Fibroblast of the conjunctiva (primary cell): Measurements from ENCODE around the gene OPCML.
"Not testable (repeated sequence)": the region's sequence is repeated elsewhere in the genome, so short reads cannot be mapped to it uniquely, and the experiment has no call there.

Experiments
- DNase-seq: peaks from one replicate; pipeline ENCODE4 v3.0.0-alpha.2; 2010; ENCODE audit warnings: low read depth

The OPCML gene

DNA sequence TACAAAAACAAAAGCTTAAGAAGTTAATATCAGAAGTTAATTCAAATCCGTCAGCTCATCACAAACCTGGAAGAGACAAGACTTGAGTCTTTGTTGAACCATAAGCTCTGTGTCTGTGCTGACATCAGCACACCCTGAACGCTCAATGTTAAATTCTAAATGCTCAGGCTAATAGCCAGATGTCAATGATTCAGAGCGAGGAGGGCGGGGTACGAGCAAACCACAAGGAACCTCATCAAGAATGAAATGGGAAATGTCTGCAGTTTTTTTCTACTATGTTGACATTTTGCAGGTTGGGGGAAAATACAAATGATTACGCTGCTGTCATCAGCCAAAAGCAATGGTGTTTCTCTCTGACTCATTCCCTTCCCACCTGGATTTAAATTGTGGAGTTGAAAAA, 1104.7 kb downstream of the OPCML start:
- no peak for DNase-seq

- no peak for DNase-seq
Observed at GRCh38 chr11:132424433-132424832, 1107.9 kb downstream of the OPCML start.

DNA sequence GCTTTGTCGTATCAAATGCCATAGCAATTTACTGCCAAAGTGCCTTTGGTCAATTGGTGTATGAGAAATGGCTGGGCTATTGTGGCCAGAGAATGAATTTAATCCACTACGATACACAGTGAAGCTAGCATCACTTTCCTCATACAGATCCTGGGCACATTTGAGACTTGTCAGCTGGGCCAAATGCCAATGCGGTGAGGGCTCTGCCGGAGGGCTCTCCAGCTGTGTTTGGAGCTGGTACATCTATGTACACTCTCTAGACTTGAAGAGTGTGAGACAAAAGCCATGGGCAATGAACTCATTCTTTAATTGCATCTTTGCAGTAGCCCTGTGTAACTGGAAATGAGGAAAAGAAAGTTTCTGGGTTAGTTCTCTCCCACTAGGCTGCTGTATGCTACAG, 1109.0 kb downstream of the OPCML start:
- no peak for DNase-seq

- no peak for DNase-seq
Observed at GRCh38 chr11:132422722-132423121, 1109.6 kb downstream of the OPCML start.

- DNase-seq, result no peak
Observed at GRCh38 chr11:132421555-132421954, 1110.7 kb downstream of the OPCML start.

DNA sequence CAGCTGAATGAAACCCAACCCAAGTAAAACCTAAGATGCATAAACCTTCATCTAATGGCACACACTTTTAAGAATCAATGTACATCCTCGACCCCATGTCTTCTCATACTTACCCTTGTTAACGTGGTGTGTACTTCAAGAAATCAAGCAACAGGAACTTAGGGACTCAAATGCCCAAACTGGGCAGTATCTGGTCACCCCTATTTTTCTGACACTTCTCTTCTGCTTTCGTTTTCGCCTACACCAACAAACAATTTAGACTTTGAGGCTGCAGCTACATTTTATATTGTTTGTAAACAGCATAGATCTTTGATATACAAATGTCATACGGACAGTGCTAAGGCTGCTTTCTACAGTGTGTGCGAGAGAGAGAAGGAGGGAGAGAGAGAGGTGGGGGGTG, 1117.8 kb downstream of the OPCML start:
- DNase-seq, result no peak

DNA sequence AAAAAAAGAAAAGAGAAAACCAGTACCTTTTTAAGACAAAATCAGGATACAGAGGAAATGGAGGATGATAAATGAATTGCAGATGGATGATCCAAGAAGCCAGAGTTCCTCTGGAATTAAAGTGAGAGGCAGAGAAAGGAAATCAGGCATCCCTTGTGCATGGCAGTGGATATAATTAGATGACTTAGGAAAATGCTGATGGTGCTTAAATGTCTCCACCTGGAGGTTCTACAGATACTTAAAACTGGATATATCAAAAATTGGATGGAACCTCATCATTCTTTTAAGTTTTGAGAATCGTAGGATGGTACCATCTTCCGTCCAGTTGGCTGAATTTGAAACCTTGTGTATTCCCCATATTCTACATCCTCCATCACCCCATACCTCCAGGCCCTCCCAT, 1121.9 kb downstream of the OPCML start:
- DNase-seq, result no peak

- DNase-seq, result no peak
Observed at GRCh38 chr11:132409573-132410355, 1122.5 kb downstream of the OPCML start.

DNA sequence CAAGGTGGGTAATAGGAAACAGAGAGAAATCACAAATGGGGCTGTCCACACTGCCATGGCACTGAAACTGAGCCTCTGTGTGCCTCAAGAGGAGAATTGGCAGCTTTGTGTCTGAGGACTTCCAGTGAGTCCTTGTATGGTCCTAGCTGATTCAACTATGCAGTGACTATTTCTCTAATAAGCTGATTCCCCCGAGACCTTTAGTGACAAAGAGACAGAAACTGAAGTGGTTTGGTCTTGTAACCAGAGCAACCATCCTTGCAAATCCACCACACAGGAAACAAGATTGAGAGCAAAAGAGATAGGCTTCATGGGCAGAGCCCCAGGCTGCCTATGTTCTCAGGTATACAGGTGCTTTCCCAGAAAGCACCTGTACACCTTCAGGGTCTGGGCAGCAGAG, 1123.4 kb downstream of the OPCML start:
- DNase-seq, result no peak

- no peak for DNase-seq
Observed at GRCh38 chr11:132405728-132406127, 1126.6 kb downstream of the OPCML start.

DNA sequence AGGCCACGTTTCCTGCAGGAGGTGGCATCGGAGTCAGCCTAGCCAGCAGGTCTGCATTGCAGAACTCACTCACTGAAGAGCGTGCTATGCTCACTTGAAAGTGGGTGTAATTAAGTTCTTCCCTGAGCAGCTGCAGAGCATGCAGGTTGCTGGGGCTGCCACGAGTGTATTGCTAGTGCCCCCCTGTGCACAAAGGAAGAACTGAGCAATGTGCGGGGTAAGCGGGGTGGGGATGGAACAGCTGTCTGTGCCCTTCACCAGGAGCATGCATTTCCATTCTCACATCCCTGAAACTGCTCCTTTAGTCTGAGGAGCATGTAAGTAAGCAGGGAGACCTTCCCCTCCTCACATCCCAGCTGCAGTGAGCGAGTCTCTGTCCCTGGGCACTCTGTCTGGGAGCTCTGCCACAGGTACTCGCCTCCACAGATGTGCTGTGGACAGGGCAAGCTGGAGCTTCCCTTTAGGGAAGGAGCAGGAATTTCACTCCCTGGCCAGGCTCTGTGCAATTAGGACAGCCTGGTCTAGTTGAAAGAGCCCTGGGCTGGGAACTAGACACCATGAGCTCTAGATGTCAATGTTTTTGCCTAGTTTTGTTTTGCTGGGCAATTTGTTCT, 1130.1 kb downstream of the OPCML start:
- DNase-seq, result no peak

DNA sequence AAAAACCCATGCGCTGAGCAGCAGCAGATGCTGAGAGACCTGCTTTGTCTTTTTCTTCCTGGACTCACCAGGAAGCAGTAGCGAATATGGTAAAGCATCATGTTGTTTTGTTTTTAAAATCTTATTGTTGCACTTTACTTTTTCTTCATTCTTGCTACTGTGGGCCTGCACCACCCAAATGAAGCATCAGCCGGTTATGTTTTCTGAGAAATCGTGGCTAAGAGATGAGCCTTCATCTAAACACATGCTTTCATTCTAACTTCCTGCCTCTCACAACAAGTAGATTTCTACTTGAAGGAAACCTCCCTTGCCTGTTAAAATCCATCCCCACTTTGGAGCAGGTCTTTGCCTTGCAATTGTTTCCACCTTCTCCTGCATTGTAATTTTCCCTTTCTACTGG, 1136.0 kb downstream of the OPCML start:
- DNase-seq, result no peak

DNA sequence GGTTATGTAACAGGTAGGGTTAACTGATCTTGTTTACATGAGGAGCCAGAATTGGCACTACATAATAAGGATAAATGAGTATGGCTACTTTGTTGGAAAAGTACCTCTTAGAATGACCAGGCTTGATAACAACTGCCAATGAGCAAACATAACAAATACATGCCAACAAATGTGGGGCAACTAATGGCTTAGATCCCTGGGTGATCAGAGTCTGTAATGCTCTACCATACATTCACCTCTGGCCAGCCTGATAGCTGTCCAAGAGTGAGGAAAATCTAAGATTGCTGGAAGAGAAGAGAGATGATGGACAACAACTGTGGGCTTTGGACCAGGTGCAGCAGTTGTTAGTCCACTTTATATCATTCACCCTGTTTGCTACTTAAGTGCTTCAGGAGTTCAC, 1136.9 kb downstream of the OPCML start:
- DNase-seq, result no peak

DNA sequence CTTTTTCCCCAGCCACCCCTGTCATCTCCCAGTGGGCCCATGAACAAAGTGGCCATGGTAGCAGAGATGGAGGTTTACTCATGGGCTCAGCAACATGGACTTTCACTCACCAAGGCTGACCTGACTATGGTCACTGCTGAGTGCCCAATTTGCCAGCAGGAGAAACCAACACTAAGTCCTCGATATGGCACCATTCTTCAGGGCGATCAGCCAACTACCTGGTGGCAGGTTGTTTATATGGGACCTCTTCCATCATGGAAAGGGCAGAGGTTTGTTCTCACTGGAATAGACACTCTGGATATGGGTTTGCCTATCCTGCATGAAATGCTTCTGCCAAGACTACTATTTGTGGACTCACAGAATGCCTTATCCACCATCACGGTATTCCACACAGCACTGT, 1152.8 kb downstream of the OPCML start:
- DNase-seq, result no peak

GRCh38 chr11:132373405-132374143, 1158.7 kb downstream of the OPCML start:
- DNase-seq, result no peak

DNA sequence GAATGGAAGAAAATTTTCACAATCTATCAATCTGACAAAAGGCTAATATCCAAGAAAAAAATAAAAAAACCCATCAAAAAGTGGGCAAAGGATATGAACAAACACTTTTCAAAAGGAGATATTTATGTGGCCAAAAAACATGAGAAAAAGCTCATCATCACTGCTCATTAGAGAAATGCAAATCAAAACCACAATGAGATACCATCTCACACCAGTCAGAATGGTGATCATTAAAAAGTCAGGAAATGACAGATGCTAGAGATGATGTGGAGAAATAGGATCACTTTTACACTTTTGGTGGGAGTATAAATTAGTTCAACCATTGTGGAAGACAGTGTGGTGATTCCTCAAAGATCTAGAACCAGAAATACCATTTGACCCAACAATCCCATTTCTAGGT, 1162.2 kb downstream of the OPCML start:
- DNase-seq, result not testable (repeated sequence)

- DNase-seq, result no peak
Observed at GRCh38 chr11:132367293-132367692, 1165.0 kb downstream of the OPCML start.

GRCh38 chr11:132365650-132366049, 1166.7 kb downstream of the OPCML start:
- DNase-seq, result no peak
